OCI-LY3 (cell line): ENCODE data around the gene FARP1.

ENCODE experiments used
- CTCF ChIP-seq: fragments of 200-600, 300-600 bp; sonication (generic); IDR thresholded peaks from 2 replicates; pipeline ENCODE4 v1.5.1; 2014; ENCODE audit warnings: antibody characterized with exemption, low read length, low read depth
- EZH2phosphoT487 ChIP-seq: fragments of 200-600 bp; shearing (Covaris generic); IDR thresholded peaks from 2 replicates; pipeline ENCODE4 v1.6.1; 2018; ENCODE audit warnings: antibody characterized with exemption, mixed run types, low read depth

GRCh38 chr13:98321395-98321794, 178.5 kb downstream of the FARP1 start:
- no peak for TF ChIP-seq CTCF
- no peak for TF ChIP-seq EZH2phosphoT487
